GM19438 (cell line): ENCODE measurements around the gene OSBPL1A.

ENCODE experiments used
- ATAC-seq: cut with Tn5 transposase; IDR thresholded peaks from one replicate; pipeline ENCODE4 v1.9.1; 2021; ENCODE audit warnings: low read depth; ENCODE audit not compliant: unreplicated experiment

OSBPL1A gene

DNA sequence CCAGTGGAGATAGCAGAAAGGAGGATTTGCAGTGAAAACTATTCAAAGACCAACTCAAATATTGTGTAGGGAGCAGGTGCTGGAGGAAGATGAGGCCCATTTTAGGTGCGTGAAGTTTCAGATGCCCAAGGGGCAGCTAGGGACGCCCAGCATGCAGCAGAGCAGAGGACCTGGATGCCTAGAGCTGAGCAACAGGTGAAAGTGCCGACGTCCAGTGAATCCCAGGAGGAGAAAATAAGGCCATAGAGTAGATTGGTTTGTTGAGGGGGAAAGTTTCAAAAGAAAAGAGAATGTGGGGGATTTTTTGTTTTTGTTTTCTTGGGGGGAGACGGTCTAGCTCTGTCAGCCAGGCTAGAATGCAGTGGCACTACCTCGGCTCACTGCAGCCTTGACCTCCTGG lies 53.1 kb downstream of the OSBPL1A start:
- ATAC-seq: no peak

DNA sequence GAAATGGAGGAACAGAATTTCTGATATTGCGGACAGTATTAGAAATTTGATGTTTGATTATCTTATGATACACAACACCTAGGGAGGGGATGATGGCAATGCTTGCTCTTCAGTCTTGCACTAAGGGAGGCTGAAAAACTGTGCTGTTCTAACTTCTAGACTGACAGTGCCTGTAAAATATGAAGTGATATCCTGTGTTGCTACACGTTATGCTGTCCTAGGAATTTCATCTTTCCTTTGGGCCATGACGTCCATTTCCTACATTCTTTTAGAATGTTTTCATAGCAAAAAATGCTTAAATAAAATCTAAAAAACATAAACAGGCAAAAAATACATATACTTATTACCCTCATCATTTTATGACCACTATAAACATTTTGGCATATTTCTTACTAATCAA lies 55.3 kb downstream of the OSBPL1A start:
- ATAC-seq: no peak

DNA sequence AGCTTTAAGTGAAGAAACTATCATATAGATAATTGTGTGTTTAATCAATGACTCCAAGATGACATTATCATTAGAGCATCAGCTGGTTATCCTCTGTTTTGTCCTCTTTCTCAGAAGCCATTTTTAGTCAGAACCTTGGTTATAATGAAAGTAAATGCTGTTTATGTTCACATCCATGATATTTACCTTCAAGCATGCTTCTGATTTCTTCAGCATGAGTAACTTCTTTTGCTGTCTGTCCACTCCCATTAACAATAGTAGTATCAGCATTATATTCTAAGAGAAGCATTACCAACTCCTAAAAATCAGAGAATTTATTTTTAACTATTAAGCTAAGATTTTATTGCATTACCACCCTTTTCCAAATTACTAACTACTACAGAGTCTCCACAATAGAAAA lies 56.3 kb downstream of the OSBPL1A start:
- ATAC-seq: no peak

DNA sequence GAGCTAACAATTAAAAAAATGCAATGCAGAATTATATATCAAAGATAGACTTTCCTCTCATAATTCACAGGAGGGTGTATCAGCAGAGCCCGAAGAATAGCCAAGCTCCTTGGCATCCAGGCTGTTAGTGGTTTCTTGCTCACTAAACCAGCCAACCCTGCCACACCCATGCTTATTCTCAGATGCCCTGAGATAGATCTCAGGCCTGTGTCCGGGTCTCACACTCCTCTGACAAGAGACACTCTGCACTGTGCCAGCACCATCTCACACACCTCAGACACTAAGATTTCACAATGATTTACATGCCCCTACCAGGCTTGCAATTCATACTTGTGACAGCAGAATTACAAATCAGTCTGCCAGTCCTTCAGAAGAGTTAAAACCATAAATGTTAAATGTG lies 64.5 kb downstream of the OSBPL1A start:
- ATAC-seq: no peak

DNA sequence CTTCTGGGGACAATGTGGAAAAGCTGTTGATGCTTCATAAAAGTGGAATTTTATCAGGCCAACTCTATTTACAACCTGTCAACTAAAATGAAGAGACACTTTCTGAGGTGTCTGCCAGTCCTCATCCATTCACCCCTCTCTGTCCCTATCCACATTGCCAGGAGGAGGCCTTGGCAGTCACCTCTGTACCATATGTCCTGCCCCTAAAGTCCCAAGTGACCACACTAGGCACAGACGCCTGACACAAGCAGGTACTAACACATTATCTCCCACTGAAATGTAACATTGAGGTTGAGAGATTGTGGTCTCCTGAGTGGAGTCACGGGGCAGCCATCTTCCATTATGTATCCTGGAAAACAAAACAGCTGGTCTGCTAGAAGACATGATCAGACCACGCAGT lies 71.4 kb downstream of the OSBPL1A start:
- no peak for ATAC-seq

DNA sequence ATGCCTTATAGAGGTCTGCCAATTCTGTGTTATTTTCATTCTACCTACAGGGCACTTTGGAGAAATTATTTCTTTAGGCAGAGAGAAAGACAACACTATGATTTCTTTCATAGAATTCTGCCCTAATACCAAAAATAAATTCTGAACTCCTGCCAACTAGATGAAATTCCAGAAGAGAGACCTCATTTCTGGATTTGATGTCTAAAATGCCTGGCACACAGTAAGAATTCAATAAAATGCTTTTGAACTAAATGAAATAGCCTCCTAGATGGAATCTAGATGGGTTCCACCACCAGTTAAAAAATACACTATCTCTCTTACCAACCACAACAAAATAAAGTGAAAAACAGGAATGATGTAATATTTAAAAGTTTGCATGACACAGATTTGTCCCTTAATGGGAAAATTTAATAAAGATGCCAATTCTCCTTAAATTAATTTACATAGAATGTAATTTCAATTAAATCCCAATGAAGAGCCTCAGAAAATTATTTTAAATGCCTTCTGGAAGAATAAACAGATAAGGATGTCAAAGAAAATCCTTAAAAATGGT lies 75.0 kb downstream of the OSBPL1A start:
- ATAC-seq: no peak

DNA sequence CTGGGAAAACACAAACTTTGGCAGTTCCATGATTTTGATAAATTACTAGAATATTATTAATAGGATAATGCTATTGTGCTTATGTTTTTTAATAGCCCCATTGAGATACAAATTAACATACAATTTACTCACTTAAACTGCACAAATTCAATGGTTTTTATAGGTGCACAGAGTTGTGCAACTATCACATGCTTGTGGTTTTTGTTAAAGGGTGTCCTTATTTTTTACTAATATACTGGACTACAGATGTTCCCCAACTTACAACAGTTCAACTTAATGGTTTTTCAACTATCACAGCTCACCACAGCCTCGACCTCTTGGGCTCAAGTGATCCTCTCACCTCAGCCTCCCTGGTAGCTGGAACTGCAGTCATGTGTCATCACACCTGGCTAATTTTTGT lies 76.6 kb downstream of the OSBPL1A start:
- no peak for ATAC-seq

DNA sequence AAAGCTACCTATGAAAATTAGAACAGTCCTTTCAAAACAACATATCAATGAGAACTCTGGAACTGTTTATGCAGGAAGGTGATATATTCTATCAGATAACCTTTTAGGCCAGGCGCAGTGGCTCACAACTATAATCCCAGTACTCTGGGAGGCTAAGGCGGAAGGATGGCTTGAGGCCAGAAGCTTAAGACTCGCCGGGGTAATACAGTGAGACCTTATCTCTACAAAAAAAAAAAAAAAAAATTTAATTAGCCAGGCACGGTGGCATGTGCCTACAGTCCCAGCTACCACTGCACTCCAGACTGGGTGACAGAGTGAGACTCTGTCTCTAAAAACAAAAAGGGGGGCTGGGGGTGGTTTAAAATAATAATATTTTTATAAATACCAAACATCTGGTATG lies 77.9 kb downstream of the OSBPL1A start:
- ATAC-seq: no peak

DNA sequence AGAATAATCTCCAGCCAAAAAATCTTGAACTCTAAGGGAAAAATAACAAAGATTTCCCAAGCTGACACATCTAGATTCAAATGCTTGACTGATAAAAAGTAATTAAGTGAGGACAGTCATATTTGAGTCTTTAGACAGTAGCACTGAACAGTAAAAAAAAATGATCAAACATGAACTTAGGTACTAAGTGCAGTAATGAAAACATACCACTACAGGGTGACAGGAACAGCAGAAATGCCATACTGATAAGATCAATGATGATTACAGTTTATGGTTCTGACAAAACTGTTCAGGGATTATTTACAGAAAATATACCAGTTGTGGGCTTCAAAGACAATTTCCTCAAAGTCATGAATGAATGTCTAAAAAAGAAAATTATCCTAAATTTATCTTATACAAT lies 80.3 kb downstream of the OSBPL1A start:
- ATAC-seq: no peak

DNA sequence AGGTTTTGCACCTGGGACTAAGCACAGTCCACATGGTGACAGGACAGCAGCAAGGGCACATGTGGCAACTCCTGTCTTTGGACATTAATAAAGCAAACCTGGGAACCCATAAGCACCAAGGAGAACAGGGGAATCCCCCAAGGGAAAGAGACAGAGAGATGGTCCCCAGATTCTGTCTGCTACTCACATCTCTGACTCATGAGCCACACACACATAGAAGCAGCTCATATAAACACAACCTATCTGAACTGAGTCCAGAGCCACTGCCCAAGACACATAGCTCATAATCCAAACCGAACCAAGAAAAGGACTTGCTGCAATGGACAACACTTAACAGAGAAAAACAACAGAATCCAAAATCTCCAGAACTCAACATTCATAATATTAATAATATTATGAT lies 82.5 kb downstream of the OSBPL1A start:
- ATAC-seq: no peak

DNA sequence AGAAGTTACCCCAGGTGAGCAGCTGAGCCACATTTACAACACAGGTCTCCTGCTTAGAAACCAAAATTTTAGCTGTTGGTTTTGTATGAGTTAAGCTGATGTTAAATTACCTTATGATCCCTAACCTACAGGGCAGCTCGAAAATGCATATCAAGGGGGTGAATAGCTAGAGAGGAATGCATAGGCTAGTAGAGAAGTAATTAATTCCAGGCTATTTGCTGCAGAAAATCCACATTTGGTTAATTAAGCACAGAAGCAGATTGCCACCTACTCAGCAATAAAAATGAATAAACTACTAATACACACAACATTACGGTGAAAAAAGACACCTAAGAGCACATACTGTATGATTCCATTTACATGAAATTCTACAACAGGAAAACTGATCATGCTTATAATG lies 91.4 kb downstream of the OSBPL1A start:
- no peak for ATAC-seq

DNA sequence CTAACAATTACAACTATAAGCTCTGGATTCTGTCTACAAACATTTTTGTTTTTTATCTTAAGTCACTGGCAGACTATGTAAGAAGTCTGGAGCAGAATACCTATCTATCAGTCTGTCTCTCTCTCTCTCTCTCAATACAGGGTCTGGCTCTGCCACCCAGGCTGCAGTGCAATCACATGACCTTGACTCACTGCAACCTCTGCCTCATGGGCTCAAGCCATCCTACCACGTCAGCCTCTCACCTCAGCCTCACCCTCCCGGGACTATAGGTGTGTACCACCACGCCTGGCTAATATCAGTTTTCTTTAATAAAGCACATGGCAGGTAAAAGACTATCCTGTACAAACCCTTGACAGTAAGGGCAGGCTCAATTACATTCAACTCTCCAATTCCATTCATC lies 96.9 kb downstream of the OSBPL1A start:
- no peak for ATAC-seq

DNA sequence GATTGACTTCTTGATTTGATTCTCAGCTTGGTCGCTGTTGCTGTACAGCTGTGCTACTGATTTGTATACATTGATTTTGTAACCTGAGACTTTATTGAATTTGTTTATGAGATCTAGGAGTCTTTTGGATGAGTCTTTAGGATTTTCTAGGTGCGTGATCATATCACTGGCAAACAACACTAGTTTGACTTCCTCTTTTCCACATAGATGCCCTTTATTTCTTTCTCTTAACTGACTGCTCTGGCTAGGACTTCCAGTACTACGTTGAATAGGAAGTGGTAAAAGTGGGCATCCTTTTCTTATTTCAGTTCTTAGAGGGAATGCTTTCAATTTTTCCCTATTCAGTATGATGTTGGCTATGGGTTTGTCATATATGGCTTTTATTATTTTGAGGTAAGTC lies 101.3 kb downstream of the OSBPL1A start:
- no peak for ATAC-seq

DNA sequence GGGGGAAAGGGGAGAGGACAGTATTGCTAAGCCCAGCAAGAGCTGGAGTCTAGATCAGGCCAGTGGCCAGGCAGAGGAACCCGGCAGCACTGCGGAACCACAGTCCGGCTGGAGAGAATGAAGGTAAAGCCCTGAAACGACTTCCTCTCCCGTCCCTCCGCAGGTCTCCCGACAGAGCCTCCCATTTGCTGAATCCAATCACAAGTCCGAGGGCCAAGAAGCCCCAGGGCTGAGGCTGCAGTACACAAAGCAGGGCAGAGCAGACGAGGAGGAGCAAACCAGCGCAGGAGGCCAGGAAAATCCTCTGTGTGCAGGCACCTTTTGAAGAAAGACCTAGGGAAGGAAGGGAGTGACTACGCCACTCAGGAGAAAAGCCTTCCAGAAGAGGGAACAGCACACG lies 104.4 kb downstream of the OSBPL1A start:
- no peak for ATAC-seq

DNA sequence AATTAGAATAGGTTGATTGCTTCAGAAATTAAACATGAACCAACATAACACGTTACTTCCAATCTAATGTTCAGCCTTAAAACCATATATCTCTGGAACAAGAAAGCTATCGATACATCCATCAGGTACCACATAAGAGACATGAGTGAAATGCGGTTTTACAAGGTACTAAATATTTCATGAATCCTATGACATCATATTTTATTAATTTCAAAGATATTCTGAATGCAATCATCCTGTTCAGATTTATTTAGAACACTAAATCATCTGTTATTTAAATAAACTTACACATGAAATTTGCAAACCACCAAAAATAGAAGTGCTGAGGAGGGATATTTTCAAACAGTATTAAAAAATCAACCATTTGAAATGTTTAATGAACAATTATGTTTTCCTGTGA lies 119.0 kb downstream of the OSBPL1A start:
- no peak for ATAC-seq

DNA sequence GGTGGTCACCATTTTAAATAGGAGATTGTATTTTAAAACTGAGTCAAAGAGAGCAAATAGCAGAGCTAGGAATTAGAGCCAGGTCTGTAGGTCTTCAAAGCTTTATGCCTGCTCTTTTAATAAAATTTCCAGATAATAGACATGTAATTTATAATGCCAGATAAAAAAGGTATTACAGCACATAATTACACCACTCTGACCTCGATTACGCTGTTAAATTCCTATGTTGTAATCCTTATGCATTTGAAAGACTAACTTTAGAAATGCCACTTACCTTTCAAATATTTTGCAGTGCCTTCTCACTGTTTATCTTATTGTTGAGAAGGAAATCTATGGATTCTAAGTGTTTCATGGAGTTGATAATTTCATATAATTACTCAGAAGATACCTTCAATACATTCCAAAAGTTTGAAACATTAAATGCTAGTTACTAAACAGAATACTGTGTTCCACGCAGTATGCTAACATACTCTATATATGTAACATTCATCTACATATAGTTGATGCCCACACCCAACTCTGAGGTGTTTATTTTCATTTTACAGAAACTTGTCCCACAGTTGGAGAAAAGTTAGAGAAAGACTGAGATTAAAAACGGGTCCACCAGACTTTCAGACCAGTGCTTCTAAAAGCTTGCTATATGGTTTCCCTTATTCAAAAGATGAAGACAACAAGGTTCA lies 120.0 kb downstream of the OSBPL1A start:
- ATAC-seq: no peak

DNA sequence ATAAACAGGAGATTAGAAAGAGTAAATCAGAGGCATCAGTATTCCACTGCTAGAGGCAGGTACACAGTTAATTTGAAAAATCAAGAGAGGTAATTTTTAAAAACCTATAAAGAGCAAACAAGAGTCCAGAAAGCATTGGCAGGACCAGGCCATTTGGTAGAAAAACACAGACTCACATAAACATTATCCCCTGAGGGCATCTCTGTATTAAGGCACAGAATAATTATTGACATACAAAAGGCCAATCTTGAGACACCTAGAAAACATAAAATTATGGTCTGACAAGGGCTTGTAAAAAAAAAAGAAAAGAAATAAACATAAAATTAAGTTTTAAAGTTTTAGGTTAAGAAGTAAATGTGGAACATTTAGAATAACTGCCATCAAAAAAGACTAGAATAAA lies 120.6 kb downstream of the OSBPL1A start:
- no peak for ATAC-seq

DNA sequence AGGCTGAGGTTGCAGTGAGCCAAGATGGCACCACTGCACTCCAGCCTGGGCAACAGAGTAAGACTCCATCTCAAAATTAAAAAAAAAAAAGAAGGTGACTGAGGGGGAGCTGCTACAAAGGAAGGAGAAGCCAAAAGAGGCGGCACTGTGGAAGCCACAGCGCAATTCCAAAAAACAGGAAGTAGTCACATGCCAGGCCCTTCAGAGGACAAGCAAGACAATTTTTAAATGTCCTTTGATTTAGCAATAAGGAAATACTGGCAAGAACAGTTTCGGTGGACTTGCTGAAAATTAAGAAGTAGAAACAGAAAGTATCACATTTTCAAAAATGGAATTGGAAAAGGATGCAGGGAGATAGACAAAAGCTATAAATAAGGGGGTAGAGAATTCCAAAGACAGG lies 122.8 kb downstream of the OSBPL1A start:
- no peak for ATAC-seq

DNA sequence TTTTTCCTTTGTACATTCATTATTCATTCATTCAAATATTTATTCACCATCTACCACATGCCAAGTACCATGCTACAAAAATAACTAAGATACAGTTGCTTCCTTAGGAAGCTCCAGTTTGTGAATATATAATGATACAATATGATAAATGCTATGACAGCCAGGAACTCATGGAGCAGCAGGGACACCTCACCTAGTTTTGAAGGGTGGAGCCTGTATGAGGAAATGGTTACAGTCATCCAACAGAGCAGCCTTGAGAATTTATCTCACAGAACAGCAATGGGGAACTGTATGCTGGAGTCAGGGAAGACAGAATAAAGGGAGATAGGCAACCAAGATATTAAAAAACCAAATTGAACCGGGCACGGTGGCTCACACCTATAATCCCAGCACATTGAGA lies 124.0 kb downstream of the OSBPL1A start:
- no peak for ATAC-seq

DNA sequence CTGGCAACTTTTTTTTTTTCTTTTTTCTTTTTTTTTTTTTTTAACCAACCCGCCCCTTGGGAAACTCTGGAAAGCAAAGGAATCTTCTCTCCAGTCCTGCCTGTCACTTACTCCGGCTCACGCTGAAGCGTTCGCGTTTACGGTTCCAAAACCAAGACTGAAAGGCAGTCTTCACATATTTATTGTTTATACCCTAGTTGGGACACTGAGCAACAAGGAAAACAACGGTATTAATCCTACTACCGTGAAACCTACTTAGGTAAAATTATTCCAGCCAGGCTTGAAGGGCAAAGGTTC lies 125.4 kb downstream of the OSBPL1A start:
- ATAC-seq: no peak

DNA sequence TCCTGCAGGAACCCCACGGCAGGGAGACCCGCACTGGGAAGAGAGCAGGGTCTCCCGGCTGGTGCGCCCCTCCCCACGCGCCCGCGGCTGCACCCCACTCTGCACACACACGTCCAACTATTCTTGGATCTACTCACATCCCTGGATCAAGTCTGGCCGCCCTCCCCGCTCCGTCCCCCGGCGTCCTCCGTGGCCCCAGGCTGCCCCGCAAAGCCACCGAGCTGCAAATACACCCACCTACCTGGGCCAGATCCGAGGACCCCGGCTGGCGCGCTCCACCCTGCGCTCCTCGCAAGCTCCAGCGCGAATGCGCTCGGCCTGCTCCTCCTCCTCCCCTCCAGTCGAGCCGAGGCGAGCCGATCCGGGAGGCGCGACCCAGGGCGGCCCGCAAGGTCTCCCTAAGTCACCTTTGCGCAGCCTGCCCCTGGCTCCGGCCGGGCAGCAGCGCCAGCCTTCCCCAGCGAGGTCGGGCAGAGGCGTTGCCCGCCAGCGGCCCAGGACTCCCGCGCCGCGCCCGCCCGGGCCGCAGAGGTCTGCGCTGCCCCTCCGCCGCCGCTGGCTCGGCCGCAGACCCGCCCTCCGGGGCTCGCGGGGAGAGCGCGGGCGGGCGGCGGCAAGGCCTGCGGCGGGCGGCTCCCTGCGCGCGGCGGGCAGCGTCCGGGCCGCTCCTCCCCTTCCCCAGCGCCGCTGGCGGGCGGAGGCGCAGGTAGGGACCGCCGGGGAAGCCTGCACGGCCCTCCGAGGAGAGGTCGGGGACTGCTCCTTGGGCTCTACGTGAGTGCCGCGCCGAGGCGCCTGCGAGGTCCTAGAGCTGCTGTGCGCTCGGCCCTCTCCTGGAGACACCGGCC lies 126.0 kb downstream of the OSBPL1A start:
- no peak for ATAC-seq

DNA sequence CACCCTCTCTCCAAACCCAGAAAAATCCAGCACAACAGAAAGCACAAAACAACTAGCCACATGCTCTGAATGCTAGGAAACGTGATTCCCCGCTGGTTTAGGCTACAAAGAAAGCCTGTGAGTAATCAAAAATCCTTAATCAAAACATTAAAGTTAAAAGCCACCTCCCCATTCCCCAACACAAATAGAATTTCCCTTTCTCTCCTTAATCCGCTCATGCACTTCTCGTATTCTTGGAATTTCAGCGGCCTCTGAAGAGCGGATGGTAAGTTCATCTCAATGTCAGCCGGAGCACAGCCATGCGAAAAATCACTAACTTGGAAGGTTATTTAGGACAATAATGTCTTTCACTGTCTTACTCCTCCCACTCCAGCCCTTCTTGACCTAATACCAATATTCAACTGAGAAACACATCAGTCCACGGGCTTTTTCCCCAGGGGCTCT lies 126.7 kb downstream of the OSBPL1A start:
- no peak for ATAC-seq
